Neural progenitor cell (in vitro differentiated cells): ENCODE data around the gene ADAM22. TPM values are rescaled to one million over a fixed set of nuclear protein-coding genes. Genes with fewer than 3 reads are reported as not detected.

ENCODE experiments used
- DNase-seq: peaks from one replicate; pipeline ENCODE4 v3.0.0-alpha.2; 2016; ENCODE audit warnings: low spot score
- H2AFZ ChIP-seq: fragments of 200-600 bp; sonication (generic); replicated peaks from 2 replicates; pipeline ENCODE4 v1.6.1; 2016; ENCODE audit warnings: antibody characterized with exemption
- H3F3A ChIP-seq: fragments of 200-600 bp; sonication (generic); 2 replicates; pipeline ENCODE4 v1.6.1; 2016; ENCODE audit warnings: antibody characterized with exemption, low read depth
- H3K27ac ChIP-seq: fragments of 200-600 bp; sonication (generic); 2 replicates; pipeline ENCODE4 v1.5.1; 2016; ENCODE audit warnings: mild to moderate bottlenecking
- H3K27me3 ChIP-seq: fragments of 200-600 bp; sonication (generic); 2 replicates; pipeline ENCODE4 v1.6.1; 2016; ENCODE audit warnings: mild to moderate bottlenecking, moderate library complexity
- H3K36me3 ChIP-seq: fragments of 200-600 bp; sonication (generic); 2 replicates; pipeline ENCODE4 v1.5.1; 2016
- H3K4me1 ChIP-seq: fragments of 200-600 bp; sonication (generic); 2 replicates; pipeline ENCODE4 v1.6.1; 2016; ENCODE audit warnings: mixed run types
- H3K4me2 ChIP-seq: fragments of 200-600 bp; sonication (generic); 2 replicates; pipeline ENCODE4 v1.6.1; 2016
- H3K4me3 ChIP-seq: fragments of 200-600 bp; sonication (generic); 2 replicates; pipeline ENCODE4 v1.5.1; 2016
- H3K79me2 ChIP-seq: fragments of 200-600 bp; sonication (generic); 2 replicates; pipeline ENCODE4 v1.6.1; 2016; ENCODE audit warnings: low read depth
- H3K9ac ChIP-seq: fragments of 200-600 bp; sonication (generic); 2 replicates; pipeline ENCODE4 v1.6.1; 2016
- H3K9me3 ChIP-seq: fragments of 200-600 bp; sonication (generic); 2 replicates; pipeline ENCODE4 v1.5.1; 2016; ENCODE audit warnings: low read depth
- H4K20me1 ChIP-seq: fragments of 200-600 bp; sonication (generic); 2 replicates; pipeline ENCODE4 v1.6.1; 2016; ENCODE audit warnings: low read depth
- H3K27ac Mint-ChIP-seq: 3 replicates; pipeline ENCODE4 v1.8.0; 2021; ENCODE audit warnings: mixed read lengths
- H3K27me3 Mint-ChIP-seq: 2 replicates; pipeline ENCODE4 v1.8.0; 2022; ENCODE audit warnings: low read depth, mild to moderate bottlenecking, inconsistent platforms, moderate library complexity, mixed read lengths; ENCODE audit not compliant: insufficient read depth
- H3K36me3 Mint-ChIP-seq: 3 replicates; pipeline ENCODE4 v1.8.0; 2021; ENCODE audit warnings: mixed read lengths
- H3K4me1 Mint-ChIP-seq: 3 replicates; pipeline ENCODE4 v1.8.0; 2021; ENCODE audit warnings: mixed read lengths
- H3K4me3 Mint-ChIP-seq: 3 replicates; pipeline ENCODE4 v1.8.0; 2021; ENCODE audit warnings: mild to moderate bottlenecking, moderate library complexity, mixed read lengths
- H3K9me3 Mint-ChIP-seq: 3 replicates; pipeline ENCODE4 v1.8.0; 2020; ENCODE audit warnings: mixed read lengths
- CTCF ChIP-seq: fragments of 200-600 bp; sonication (generic); IDR thresholded peaks from 2 replicates; pipeline ENCODE4 v1.5.1; 2017; ENCODE audit warnings: antibody characterized with exemption, mild to moderate bottlenecking
- EZH2 ChIP-seq: fragments of 200-600 bp; sonication (generic); IDR thresholded peaks from 2 replicates; pipeline ENCODE4 v1.6.1; 2017; ENCODE audit warnings: antibody characterized with exemption, mild to moderate bottlenecking, moderate library complexity
- EZH2phosphoT487 ChIP-seq: fragments of 200-600 bp; sonication (generic); IDR thresholded peaks from 2 replicates; pipeline ENCODE4 v1.6.1; 2017; ENCODE audit warnings: antibody characterized with exemption
- total RNA-seq: library from RNA; depleted of rRNA; stranded (reverse); fragments of >200 nt; gene quantifications from 2 replicates; pipeline ENCODE4 v1.2.3, GENCODE V29; 2015; ENCODE audit warnings: low replicate concordance

Gene ADAM22
- total RNA-seq, 1 donor from 2014 or later, result 13.7 TPM

DNA sequence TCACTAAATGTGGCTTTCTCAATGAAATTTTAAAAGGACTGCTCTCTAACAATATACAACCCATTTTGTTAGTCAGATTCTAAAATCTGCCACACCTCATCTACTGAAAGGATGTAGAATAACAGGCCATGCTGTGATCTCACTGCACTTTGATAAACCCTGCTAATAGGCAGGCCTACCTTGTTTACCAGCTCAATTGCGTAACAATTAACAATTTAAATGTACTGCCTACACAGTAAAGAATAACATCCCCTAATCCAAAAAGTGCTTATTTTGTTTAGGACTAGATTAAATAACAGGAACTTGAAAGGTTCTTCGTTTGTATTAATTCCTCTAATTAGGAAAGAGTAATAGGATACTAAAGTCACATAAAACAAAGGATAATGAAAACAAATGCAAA lies 281.2 kb downstream of the ADAM22 start:
- H3K36me3 ChIP-seq, result no peaks in the 10 kb centered on the region
- H2AFZ ChIP-seq, result no peak overlapping the region
- H3K9me3 ChIP-seq, result no peaks in the 10 kb centered on the region
- Mint-ChIP-seq H3K9me3 (peaks cover 3% of the 10 kb centered on the region), H3K4me1 (peaks cover 16% of the 10 kb centered on the region), H3K36me3 (peaks cover 22% of the 10 kb centered on the region), H3K27me3 (no peaks in the 10 kb centered on the region), H3K4me3 (no peak overlapping the region), H3K27ac (no peak overlapping the region)
- peaks cover 36% of the 10 kb centered on the region for H3K79me2 ChIP-seq
- TF ChIP-seq EZH2phosphoT487 (no peak), EZH2 (no peak), CTCF (no peak)
- no peak overlapping the region for H3K27ac ChIP-seq
- H3K4me1 ChIP-seq, result peaks cover 11% of the 10 kb centered on the region
- no peaks in the 10 kb centered on the region for H3K27me3 ChIP-seq
- DNase-seq, result no peak
- no peaks in the 10 kb centered on the region for H3F3A ChIP-seq
- H3K4me2 ChIP-seq, result no peak overlapping the region
- H4K20me1 ChIP-seq, result peaks cover 20% of the 10 kb centered on the region
- H3K4me3 ChIP-seq, result no peak overlapping the region
- H3K9ac ChIP-seq, result no peak overlapping the region

DNA sequence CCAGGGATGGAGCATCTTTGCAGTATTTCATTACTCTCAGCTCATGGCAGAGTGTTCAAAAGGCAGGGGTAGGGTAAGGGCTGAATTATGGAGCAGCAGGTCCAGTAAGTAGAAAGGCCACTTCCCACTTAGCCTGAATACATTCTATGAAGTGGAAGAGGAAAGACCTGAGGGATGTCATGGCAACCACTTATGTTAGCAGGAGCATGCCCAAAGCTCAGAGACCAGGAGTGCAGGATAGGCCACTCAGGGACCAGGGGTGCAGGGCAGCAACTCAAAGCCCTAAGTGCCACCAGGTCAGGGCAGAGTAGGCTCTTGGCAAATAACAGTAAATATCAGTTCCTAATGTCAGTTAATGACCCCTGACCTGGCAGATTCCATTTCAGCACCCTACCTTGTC lies 282.2 kb downstream of the ADAM22 start:
- H3K27me3 Mint-ChIP-seq, result no peaks in the 10 kb centered on the region
- Histone ChIP-seq H3K9me3 (no peaks in the 10 kb centered on the region), H3F3A (peaks cover 2% of the 10 kb centered on the region), H3K79me2 (peaks cover 36% of the 10 kb centered on the region), H3K9ac (no peak overlapping the region), H3K27ac (no peak overlapping the region), H3K36me3 (no peaks in the 10 kb centered on the region), H3K4me1 (peaks cover 15% of the 10 kb centered on the region), H4K20me1 (peaks cover 20% of the 10 kb centered on the region), H2AFZ (no peak overlapping the region), H3K27me3 (no peaks in the 10 kb centered on the region), H3K4me3 (no peak overlapping the region), H3K4me2 (no peak overlapping the region)
- no peak overlapping the region for H3K4me3 Mint-ChIP-seq
- peaks cover 20% of the 10 kb centered on the region for H3K36me3 Mint-ChIP-seq
- no peak for TF ChIP-seq EZH2phosphoT487
- no peak for TF ChIP-seq EZH2
- TF ChIP-seq CTCF, result no peak
- H3K27ac Mint-ChIP-seq, result no peak overlapping the region
- no peak for DNase-seq
- H3K9me3 Mint-ChIP-seq, result peaks cover 3% of the 10 kb centered on the region
- H3K4me1 Mint-ChIP-seq, result peaks cover 25% of the 10 kb centered on the region

DNA sequence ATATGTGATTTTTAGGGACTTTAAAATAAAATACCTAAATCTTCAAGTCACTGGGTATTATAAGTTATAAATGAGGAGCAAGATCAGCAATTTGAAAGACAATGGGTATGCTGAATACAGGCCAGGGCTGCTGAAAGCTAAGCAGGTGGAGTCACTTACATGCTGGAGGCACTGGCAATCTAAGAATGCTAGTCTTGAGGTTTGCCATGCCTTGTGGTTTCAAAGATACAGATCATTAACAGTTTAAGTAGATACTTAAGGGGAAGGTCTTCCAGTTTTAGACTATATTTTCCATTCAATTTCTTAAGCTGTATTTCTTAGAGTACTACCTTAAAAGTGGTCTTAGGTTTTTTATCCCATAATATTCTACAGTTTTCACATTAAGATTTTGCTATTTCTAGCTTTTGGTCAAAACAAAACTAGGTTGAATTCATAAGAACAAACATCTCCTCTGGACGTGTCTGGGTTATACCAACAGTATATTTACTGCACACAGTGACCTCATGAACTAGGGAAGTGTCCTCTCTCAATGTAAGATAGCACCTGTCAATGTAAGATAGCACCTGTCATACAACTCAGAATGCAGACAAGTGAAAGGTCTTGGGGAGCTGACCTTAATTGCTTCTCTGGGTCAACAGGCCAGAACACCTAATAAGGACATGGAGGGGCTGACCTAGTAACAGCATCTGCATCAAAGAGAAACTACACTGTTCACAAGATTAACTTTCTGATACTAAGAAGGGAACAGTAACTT lies 283.8 kb downstream of the ADAM22 start:
- Histone ChIP-seq H3K27me3 (no peaks in the 10 kb centered on the region), H3K36me3 (no peaks in the 10 kb centered on the region), H2AFZ (no peak overlapping the region), H3K4me2 (peak overlapping the region; percentile 94), H4K20me1 (peaks cover 20% of the 10 kb centered on the region), H3K9ac (no peak overlapping the region), H3K79me2 (peaks cover 36% of the 10 kb centered on the region), H3K9me3 (no peaks in the 10 kb centered on the region), H3K4me1 (peaks cover 16% of the 10 kb centered on the region), H3K4me3 (peak overlapping the region; percentile 77), H3K27ac (no peak overlapping the region), H3F3A (peaks cover 3% of the 10 kb centered on the region)
- no peak for TF ChIP-seq EZH2phosphoT487
- no peak for TF ChIP-seq EZH2
- TF ChIP-seq CTCF, result no peak
- DNase-seq, result no peak
- Mint-ChIP-seq H3K27ac (no peak overlapping the region), H3K9me3 (peaks cover 3% of the 10 kb centered on the region), H3K27me3 (no peaks in the 10 kb centered on the region), H3K4me1 (peaks cover 25% of the 10 kb centered on the region), H3K4me3 (peak overlapping the region; percentile 95), H3K36me3 (peaks cover 18% of the 10 kb centered on the region)
